ENCODE measurements around the gene MS4A13.

Gene MS4A13

DNA sequence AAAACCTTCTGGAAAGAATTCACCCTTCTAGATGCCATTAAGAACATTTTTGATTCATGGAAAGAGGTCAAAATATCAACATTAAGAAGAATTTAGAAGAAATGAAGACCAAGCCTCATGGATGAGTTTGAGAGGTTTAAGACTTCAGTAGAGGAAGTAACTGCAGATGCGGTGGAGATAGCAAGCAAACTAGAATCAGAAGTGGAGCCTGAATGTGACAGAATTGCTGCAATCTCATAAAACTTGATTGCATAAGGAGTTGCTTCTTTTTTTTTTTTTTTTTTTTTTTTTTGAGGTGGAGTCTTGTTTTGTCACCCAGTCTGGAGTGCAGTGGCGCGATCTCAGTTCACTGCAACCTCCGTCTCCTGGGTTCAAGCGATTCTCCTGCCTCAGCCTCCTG, 51.6 kb downstream of the MS4A13 start:
- Histone ChIP-seq H3K9me3 (ENCODE audit: low read length) (no peaks in the 10 kb centered on the region; the same call in 1 of the 2 replicates), H3K9me2 (ENCODE audit: low read depth, low read length) (no peaks in the 10 kb centered on the region), H3K9ac (ENCODE audit: low read length) (no peak overlapping the region), H3K4me3 (ENCODE audit: low read depth, low read length, poor library complexity, severe bottlenecking) (no peak overlapping the region), H3K4me1 (ENCODE audit: insufficient read depth, low read length, severe bottlenecking) (peaks cover 6% of the 10 kb centered on the region), H3K27me3 (ENCODE audit: insufficient read depth, low read length) (no peaks in the 10 kb centered on the region), H4K20me1 (ENCODE audit: insufficient read depth, low read length) (no peaks in the 10 kb centered on the region), H3K36me3 (ENCODE audit: insufficient read depth, low read length) (no peaks in the 10 kb centered on the region; the same call in 1 of the 2 replicates), H3K4me2 (ENCODE audit: low read length) (no peak overlapping the region), H3K79me2 (ENCODE audit: insufficient read depth, low read length) (no peaks in the 10 kb centered on the region), H3F3A (ENCODE audit: insufficient read depth, low read length) (no peaks in the 10 kb centered on the region; the same call in 1 of the 2 replicates), H2AFZ (ENCODE audit: low read length) (no peak overlapping the region), H3K27ac (ENCODE audit: low read depth, low read length, poor library complexity, severe bottlenecking) (no peak overlapping the region)
- no peak for TF ChIP-seq EZH2 (IDR thresholded peaks at IDR 0.05; ENCODE audit: borderline replicate concordance, low read length)
- TF ChIP-seq, protein P1, sequence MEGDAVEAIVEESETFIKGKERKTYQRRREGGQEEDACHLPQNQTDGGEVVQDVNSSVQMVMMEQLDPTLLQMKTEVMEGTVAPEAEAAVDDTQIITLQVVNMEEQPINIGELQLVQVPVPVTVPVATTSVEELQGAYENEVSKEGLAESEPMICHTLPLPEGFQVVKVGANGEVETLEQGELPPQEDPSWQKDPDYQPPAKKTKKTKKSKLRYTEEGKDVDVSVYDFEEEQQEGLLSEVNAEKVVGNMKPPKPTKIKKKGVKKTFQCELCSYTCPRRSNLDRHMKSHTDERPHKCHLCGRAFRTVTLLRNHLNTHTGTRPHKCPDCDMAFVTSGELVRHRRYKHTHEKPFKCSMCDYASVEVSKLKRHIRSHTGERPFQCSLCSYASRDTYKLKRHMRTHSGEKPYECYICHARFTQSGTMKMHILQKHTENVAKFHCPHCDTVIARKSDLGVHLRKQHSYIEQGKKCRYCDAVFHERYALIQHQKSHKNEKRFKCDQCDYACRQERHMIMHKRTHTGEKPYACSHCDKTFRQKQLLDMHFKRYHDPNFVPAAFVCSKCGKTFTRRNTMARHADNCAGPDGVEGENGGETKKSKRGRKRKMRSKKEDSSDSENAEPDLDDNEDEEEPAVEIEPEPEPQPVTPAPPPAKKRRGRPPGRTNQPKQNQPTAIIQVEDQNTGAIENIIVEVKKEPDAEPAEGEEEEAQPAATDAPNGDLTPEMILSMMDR (IDR thresholded peaks at IDR 0.05; ENCODE audit: low read length) = no peak

DNA sequence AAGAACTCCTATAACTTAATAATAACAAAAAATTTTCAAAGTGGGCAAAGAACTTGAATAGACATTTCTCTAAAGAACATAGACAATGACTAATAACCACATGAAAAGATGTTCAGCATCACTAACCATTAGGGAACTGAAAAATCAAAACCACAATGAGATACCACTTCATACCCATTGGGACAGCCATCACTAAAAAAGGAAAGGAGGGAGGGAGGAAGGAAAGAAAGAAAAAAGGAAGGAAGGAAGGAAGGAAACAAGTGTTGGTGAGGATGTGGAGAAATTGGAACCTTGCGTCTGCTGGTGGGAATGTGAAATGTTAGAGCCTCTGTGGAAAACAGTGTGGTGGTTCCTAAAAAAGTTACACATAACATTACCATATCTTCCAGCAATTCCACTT, 55.8 kb downstream of the MS4A13 start:
- no peaks in the 10 kb centered on the region for H3K27me3 ChIP-seq (ENCODE audit: insufficient read depth, low read length)
- no peak overlapping the region for H3K4me3 ChIP-seq (ENCODE audit: low read depth, low read length, poor library complexity, severe bottlenecking)
- no peaks in the 10 kb centered on the region for H3K4me1 ChIP-seq (ENCODE audit: insufficient read depth, low read length, severe bottlenecking)
- H3K36me3 ChIP-seq (ENCODE audit: insufficient read depth, low read length) = no peaks in the 10 kb centered on the region
- no peak overlapping the region for H3K4me2 ChIP-seq (ENCODE audit: low read length)
- H3K9me3 ChIP-seq (ENCODE audit: low read length) = no peaks in the 10 kb centered on the region
- TF ChIP-seq, protein P1 (IDR thresholded peaks at IDR 0.05; ENCODE audit: low read length) = no peak
- TF ChIP-seq EZH2 (IDR thresholded peaks at IDR 0.05; ENCODE audit: borderline replicate concordance, low read length) = no peak
- H2AFZ ChIP-seq (ENCODE audit: low read length) = no peak overlapping the region
- H4K20me1 ChIP-seq (ENCODE audit: insufficient read depth, low read length) = no peaks in the 10 kb centered on the region
- H3K9ac ChIP-seq (ENCODE audit: low read length) = no peak overlapping the region
- H3K9me2 ChIP-seq (ENCODE audit: low read depth, low read length) = no peaks in the 10 kb centered on the region
- H3K27ac ChIP-seq (ENCODE audit: low read depth, low read length, poor library complexity, severe bottlenecking) = no peak overlapping the region
- no peaks in the 10 kb centered on the region for H3F3A ChIP-seq (ENCODE audit: insufficient read depth, low read length)
- no peaks in the 10 kb centered on the region for H3K79me2 ChIP-seq (ENCODE audit: insufficient read depth, low read length)

DNA sequence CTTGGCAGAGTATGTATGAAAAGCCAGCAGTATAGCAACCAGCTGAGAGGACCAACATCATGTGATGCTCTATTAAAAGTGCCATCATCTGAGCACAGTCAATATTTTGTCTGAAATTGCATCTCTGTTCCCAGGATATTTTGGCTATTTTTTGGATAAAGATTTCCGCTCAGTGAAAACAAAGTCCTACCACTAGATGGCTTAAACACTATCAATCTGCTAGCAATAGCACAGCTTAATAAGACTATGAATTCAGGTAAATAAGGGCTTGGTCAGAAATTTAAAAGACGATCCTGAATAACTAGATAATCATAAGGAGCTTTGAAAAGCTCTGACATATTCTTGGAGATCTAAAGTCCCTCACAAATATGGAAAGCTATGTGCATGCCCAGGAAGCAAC, 74.4 kb downstream of the MS4A13 start:
- Histone ChIP-seq H4K20me1 (ENCODE audit: insufficient read depth, low read length) (no peaks in the 10 kb centered on the region), H3K4me3 (ENCODE audit: low read depth, low read length, poor library complexity, severe bottlenecking) (no peak overlapping the region), H3K27me3 (ENCODE audit: insufficient read depth, low read length) (no peaks in the 10 kb centered on the region), H3K9ac (ENCODE audit: low read length) (no peak overlapping the region), H3K9me3 (ENCODE audit: low read length) (no peaks in the 10 kb centered on the region), H3K27ac (ENCODE audit: low read depth, low read length, poor library complexity, severe bottlenecking) (no peak overlapping the region), H3K79me2 (ENCODE audit: insufficient read depth, low read length) (no peaks in the 10 kb centered on the region), H2AFZ (ENCODE audit: low read length) (no peak overlapping the region), H3F3A (ENCODE audit: insufficient read depth, low read length) (no peaks in the 10 kb centered on the region), H3K36me3 (ENCODE audit: insufficient read depth, low read length) (no peaks in the 10 kb centered on the region), H3K9me2 (ENCODE audit: low read depth, low read length) (no peaks in the 10 kb centered on the region), H3K4me1 (ENCODE audit: insufficient read depth, low read length, severe bottlenecking) (no peaks in the 10 kb centered on the region), H3K4me2 (ENCODE audit: low read length) (no peak overlapping the region)
- TF ChIP-seq EZH2 (IDR thresholded peaks at IDR 0.05; ENCODE audit: borderline replicate concordance, low read length) = no peak
- TF ChIP-seq, protein P1 (IDR thresholded peaks at IDR 0.05; ENCODE audit: low read length) = peak; percentile 44
